ENCODE results near the gene MAX. TPM values are rescaled to one million over a fixed set of nuclear protein-coding genes. Genes with fewer than 3 reads are reported as not detected.

The MAX gene
- total and polyA plus RNA-seq, 10 donors, result 58.7 to 162 (median 109) TPM

DNA sequence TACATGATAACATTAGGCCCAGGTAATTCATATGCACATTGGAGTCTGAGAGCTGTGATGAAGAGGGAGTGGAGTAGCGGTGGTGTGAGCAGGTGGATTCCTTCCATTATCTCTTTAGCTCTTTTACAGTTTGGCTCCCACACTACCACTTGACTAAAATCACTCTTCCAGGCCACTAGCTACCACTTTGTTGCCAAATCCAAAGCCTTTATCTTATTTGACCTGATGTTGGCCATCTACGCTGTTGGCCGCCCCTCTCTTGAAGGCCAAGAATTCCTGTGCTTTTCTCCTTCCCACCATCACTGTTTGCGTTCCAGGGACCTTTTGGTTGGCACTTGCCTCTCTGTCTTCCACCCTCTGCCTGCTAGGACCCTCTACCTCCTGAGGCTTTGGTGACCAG, 4.0 kb upstream of the MAX start:
- no peaks in the 10 kb centered on the region for H3K9me3 ChIP-seq
- TF ChIP-seq POLR2A (IDR thresholded peaks at IDR 0.05) (no peak), CTCF (IDR thresholded peaks at IDR 0.05 in 8 of 11, conservative IDR thresholded peaks at IDR 0.05 in 3 of 11) (no peak), POLR2AphosphoS5 (IDR thresholded peaks at IDR 0.05) (no peak)
- H3K4me1 ChIP-seq, result peaks cover 0 to 12% (median 7%) of the 10 kb centered on the region in 6 donors
- 92 to 99% (median 97%) methylated on average over 4 of the region's 4 CpGs for WGBS, 5 donors
- H3K27ac ChIP-seq, result no peak overlapping the region
- intact Hi-C loops (cut with DNase I; ENCODE audit: low total_unique reads), result no loop called here
- no peaks in the 10 kb centered on the region for H3K36me3 ChIP-seq
- H3K27me3 ChIP-seq (replicated peaks in 1 of 7), result no peaks in the 10 kb centered on the region
- no peak for DNase-seq
- no peak overlapping the region for H3K4me3 ChIP-seq

DNA sequence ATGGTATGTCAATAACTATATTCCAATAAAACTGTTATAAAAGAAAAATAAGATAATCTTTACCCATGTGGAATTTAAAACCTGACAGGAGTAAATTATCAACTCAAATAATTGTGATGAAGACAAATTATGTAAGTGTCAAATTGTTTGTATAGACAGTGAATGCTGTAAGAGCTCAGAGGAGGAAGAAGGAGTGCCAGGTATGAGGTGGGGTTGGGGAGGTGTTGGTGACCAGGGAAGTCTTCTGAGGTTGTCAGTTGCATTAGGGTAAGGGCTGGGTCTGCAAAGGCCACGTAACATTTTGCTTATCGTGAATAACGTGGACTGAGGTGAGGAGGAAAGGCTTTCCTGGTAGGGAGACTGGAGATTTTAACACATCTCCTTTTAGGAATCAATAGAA, 2.5 kb upstream of the MAX start:
- no peaks in the 10 kb centered on the region for H3K9me3 ChIP-seq
- H3K4me3 ChIP-seq, result no peak overlapping the region
- no peak for TF ChIP-seq POLR2AphosphoS5 (IDR thresholded peaks at IDR 0.05)
- no peak for TF ChIP-seq POLR2A (IDR thresholded peaks at IDR 0.05)
- no peak for TF ChIP-seq CTCF (IDR thresholded peaks at IDR 0.05 in 8 of 11, conservative IDR thresholded peaks at IDR 0.05 in 3 of 11)
- DNase-seq, result no peak
- H3K4me1 ChIP-seq, result peaks cover 14 to 27% (median 22%) of the 10 kb centered on the region in 6 donors
- H3K27ac ChIP-seq, result no peak overlapping the region
- 91 to 99% (median 96%) methylated on average over 3 of the region's 3 CpGs for WGBS, 5 donors
- intact Hi-C loops (cut with DNase I; ENCODE audit: low total_unique reads), result no loop called here
- no peaks in the 10 kb centered on the region for H3K27me3 ChIP-seq (replicated peaks in 1 of 7)
- H3K36me3 ChIP-seq, result peaks cover 0 to 8% (median 0%) of the 10 kb centered on the region in 6 donors

- Histone ChIP-seq H3K4me3 (peak overlapping the region; percentile 63 to 96 (median 90)), H3K27me3 (replicated peaks in 1 of 7) (no peaks in the 10 kb centered on the region), H3K4me1 (peaks cover 29 to 43% (median 37%) of the 10 kb centered on the region in 6 donors), H3K9me3 (no peaks in the 10 kb centered on the region), H3K27ac (peak overlapping the region; percentile 72 to 99 (median 96)), H3K36me3 (peaks cover 0 to 9% (median 0%) of the 10 kb centered on the region in 6 donors)
- WGBS, 5 donors, result 8 to 11% (median 8%) methylated on average over 14 to 22 of the region's 22 CpGs
- TF ChIP-seq POLR2A (IDR thresholded peaks at IDR 0.05) (no peak), CTCF (IDR thresholded peaks at IDR 0.05 in 8 of 11, conservative IDR thresholded peaks at IDR 0.05 in 3 of 11) (peak in 1 of 11 experiments; percentile 8), POLR2AphosphoS5 (IDR thresholded peaks at IDR 0.05) (no peak)
- intact Hi-C loops (cut with DNase I; ENCODE audit: low total_unique reads), result no loop called here
- DNase-seq, result peak; percentile 84
Measured at GRCh38 chr14:65103150-65103760, 938 bp upstream of the MAX start.

GRCh38 chr14:65101631-65102440, 481 bp downstream of the MAX start:
- intact Hi-C loops (cut with DNase I; ENCODE audit: low total_unique reads), result no loop called here
- Histone ChIP-seq H3K9me3 (no peaks in the 10 kb centered on the region), H3K27ac (peak overlapping the region; percentile 94 to 99 (median 99)), H3K36me3 (peaks cover 0 to 23% (median 0%) of the 10 kb centered on the region in 6 donors), H3K4me3 (peak overlapping the region; percentile 69 to 96 (median 91)), H3K27me3 (replicated peaks in 1 of 7) (no peaks in the 10 kb centered on the region), H3K4me1 (peaks cover 40 to 57% (median 51%) of the 10 kb centered on the region in 6 donors)
- 0 to 1% (median 0%) methylated on average over 38 to 66 of the region's 66 CpGs for WGBS, 5 donors
- DNase-seq, result peak; percentile 93
- TF ChIP-seq POLR2A (IDR thresholded peaks at IDR 0.05), result no peak
